ENCODE measurements around the gene NPC2. TPM values are rescaled to one million over a fixed set of nuclear protein-coding genes. Genes with fewer than 3 reads are reported as not detected.

The NPC2 gene
- total RNA-seq, 4 donors from 2014 or later: 119 to 205 (median 162) TPM

GRCh38 chr14:74528886-74529285, 35.8 kb upstream of the NPC2 start:
- H3K4me3 ChIP-seq: no peak overlapping the region
- H3K27ac ChIP-seq (replicated peaks in 1 of 4): no peak overlapping the region
- intact Hi-C loops (cut with DNase I): no loop called here
- H3K36me3 ChIP-seq: peaks cover 0 to 4% (median 0%) of the 10 kb centered on the region in 4 donors
- DNase-seq (ENCODE audit: extremely low spot score): no peak
- 93% methylated on average over 10 of the region's 10 CpGs for WGBS
- TF ChIP-seq EP300 (IDR thresholded peaks at IDR 0.05) (no peak), CTCF (IDR thresholded peaks at IDR 0.05) (no peak), POLR2A (IDR thresholded peaks at IDR 0.05; ENCODE audit: low read depth) (no peak), POLR2AphosphoS5 (IDR thresholded peaks at IDR 0.05) (no peak)
- no peaks in the 10 kb centered on the region for H3K27me3 ChIP-seq
- H3K9me3 ChIP-seq: no peaks in the 10 kb centered on the region
- peaks cover 0 to 5% (median 0%) of the 10 kb centered on the region in 4 donors for H3K4me1 ChIP-seq

- peaks cover 0 to 4% (median 0%) of the 10 kb centered on the region in 4 donors for H3K36me3 ChIP-seq
- no peak overlapping the region for H3K27ac ChIP-seq (replicated peaks in 1 of 4)
- DNase-seq (ENCODE audit: extremely low spot score): no peak
- peaks cover 0 to 5% (median 0%) of the 10 kb centered on the region in 4 donors for H3K4me1 ChIP-seq
- intact Hi-C loops (cut with DNase I): no loop called here
- no peak overlapping the region for H3K4me3 ChIP-seq
- WGBS: 82% methylated on average over 14 of the region's 14 CpGs
- TF ChIP-seq CTCF (IDR thresholded peaks at IDR 0.05) (no peak), POLR2A (IDR thresholded peaks at IDR 0.05; ENCODE audit: low read depth) (no peak), EP300 (IDR thresholded peaks at IDR 0.05) (no peak), POLR2AphosphoS5 (IDR thresholded peaks at IDR 0.05) (no peak)
- no peaks in the 10 kb centered on the region for H3K9me3 ChIP-seq
- no peaks in the 10 kb centered on the region for H3K27me3 ChIP-seq
Measured at GRCh38 chr14:74528406-74528805, 35.3 kb upstream of the NPC2 start.

- no peak for DNase-seq (ENCODE audit: extremely low spot score)
- 79% methylated on average over 6 of the region's 10 CpGs for WGBS
Measured at GRCh38 chr14:74527736-74528280, 34.7 kb upstream of the NPC2 start.

DNA sequence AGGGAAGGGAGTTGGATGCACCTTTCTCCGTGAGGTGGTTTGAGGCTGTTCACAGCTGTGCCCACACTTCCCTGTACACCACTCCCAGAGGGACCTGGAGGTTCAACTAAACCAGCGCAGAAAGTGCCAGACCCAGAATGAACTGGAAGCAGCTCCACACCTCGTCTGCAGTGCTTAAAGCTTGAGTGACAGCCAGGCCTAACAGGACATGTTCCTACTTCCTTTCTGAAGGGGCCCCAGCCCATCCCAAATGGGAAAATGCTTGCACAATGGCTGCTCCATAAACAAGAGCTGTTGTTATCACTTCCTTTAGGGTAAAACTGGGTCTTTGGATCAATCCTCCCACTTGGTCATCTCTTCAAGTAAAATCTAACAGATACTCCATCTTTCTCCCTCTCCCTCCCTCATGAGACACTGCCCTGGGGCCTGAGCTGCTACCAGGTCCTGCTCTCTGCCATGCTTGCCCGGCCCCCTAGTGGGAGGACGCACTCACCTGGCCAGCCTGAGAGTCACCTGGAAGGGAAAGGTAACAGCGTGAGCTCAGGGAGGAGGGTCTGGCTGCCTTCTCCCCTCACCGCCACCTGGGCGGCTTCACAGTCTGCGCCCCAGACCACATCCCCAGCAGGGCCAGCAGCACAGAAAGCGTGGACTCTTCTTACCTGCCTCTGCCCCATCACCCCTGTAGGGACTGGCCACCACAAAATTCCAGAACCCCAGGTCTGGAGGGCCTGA, 33.9 kb upstream of the NPC2 start:
- H3K4me3 ChIP-seq: no peak overlapping the region
- H3K27me3 ChIP-seq: no peaks in the 10 kb centered on the region
- TF ChIP-seq POLR2AphosphoS5 (IDR thresholded peaks at IDR 0.05) (no peak), CTCF (IDR thresholded peaks at IDR 0.05) (no peak), EP300 (IDR thresholded peaks at IDR 0.05) (no peak), POLR2A (IDR thresholded peaks at IDR 0.05; ENCODE audit: low read depth) (no peak)
- peaks cover 0 to 5% (median 0%) of the 10 kb centered on the region in 4 donors for H3K4me1 ChIP-seq
- no peak overlapping the region for H3K27ac ChIP-seq (replicated peaks in 1 of 4)
- H3K9me3 ChIP-seq: no peaks in the 10 kb centered on the region
- peaks cover 0 to 7% (median 2%) of the 10 kb centered on the region in 4 donors for H3K36me3 ChIP-seq
- DNase-seq (ENCODE audit: extremely low spot score): no peak
- WGBS: 82% methylated on average over 10 of the region's 10 CpGs
- intact Hi-C loops (cut with DNase I): no loop called here

More at GRCh38 chr14:74527736-74528280, 34.7 kb upstream of the NPC2 start:
- intact Hi-C loops (cut with DNase I): no loop called here
- TF ChIP-seq POLR2A (IDR thresholded peaks at IDR 0.05; ENCODE audit: low read depth): no peak
- no peak for TF ChIP-seq EP300 (IDR thresholded peaks at IDR 0.05)
- TF ChIP-seq CTCF (IDR thresholded peaks at IDR 0.05): no peak
- no peak for TF ChIP-seq POLR2AphosphoS5 (IDR thresholded peaks at IDR 0.05)
- H3K4me1 ChIP-seq: peaks cover 0 to 5% (median 0%) of the 10 kb centered on the region in 4 donors
- H3K4me3 ChIP-seq: no peak overlapping the region
- no peaks in the 10 kb centered on the region for H3K9me3 ChIP-seq
- no peak overlapping the region for H3K27ac ChIP-seq (replicated peaks in 1 of 4)
- H3K36me3 ChIP-seq: peaks cover 0 to 4% (median 0%) of the 10 kb centered on the region in 4 donors
- H3K27me3 ChIP-seq: no peaks in the 10 kb centered on the region

Data from esophagus muscularis mucosa (tissue), 4 donors.